Measurements from ENCODE around the gene CDC45.

Gene CDC45

DNA sequence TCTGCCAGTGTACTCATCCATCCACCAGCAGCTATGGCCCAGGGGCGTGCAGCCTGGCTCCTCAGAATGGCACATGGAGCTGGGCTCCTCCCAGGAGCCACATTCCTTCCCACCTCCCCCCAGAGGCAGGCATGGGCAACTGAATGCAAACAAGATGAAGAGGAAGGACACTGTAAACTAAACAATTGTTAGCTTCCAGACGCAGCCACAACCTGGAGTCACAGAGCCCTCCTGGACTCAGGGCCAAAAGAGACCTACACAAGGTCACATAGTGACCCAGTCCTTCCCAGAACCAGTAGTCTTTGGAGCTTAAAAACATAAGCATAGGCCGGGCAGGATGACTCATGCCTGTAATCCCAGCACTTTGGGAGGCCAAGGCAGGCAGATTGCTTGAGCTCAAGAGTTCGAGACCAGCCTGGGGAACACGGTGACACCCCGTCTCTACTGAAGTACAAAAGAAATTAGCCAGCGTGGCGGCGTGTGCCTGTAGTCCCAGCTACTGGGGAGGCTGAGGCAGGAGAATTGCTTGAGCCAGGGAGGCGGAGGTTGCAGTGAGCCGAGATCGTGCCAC is 75.2 kb downstream of the CDC45 start:
- Histone ChIP-seq H3K36me3 (ENCODE audit: control insufficient read depth in 2 of 2, insufficient read depth in 1 of 2, low read length in 2 of 2) (no peaks in the 10 kb centered on the region), H3K4me1 (ENCODE audit: control insufficient read depth, insufficient read depth, low read length) (no peaks in the 10 kb centered on the region), H3K9me3 (ENCODE audit: control insufficient read depth, insufficient read depth, low read depth, low read length) (no peaks in the 10 kb centered on the region), H3K27ac (ENCODE audit: extremely low read depth, low read depth, low read length) (no peak overlapping the region), H3K4me3 (ENCODE audit: low read depth, low read length) (no peak overlapping the region)
- ChIA-PET POLR2A (interaction anchor here (1.3 kb wide), 2 partner anchors 22 to 75 kb away, joined by 3 to 4 read pairs; partner anchors contain the start of gene CDC45), CTCF (interaction anchor here (0.7 to 1.4 kb wide), 9 partner anchors 18 to 540 kb away, joined by 3 to 9 read pairs (median 3); no protein-coding TSS in a partner anchor)
- peak; percentile 90 for TF ChIP-seq ZNF341 (tag by site-specific recombination; IDR thresholded peaks at IDR 0.05; ENCODE audit: low read depth)
- no peak; the same call in 1 of the 2 replicates for TF ChIP-seq GLIS1 (tag by site-specific recombination; IDR thresholded peaks at IDR 0.05)
- no peak for TF ChIP-seq YY1 (tag by site-specific recombination; IDR thresholded peaks at IDR 0.05)
- TF ChIP-seq ZNF24 (tag by site-specific recombination; IDR thresholded peaks at IDR 0.05), result no peak
- peak; percentile 35; the same call in 1 of the 2 replicates for TF ChIP-seq ZBTB20 (tag by site-specific recombination; IDR thresholded peaks at IDR 0.05)
- TF ChIP-seq, protein P1, sequence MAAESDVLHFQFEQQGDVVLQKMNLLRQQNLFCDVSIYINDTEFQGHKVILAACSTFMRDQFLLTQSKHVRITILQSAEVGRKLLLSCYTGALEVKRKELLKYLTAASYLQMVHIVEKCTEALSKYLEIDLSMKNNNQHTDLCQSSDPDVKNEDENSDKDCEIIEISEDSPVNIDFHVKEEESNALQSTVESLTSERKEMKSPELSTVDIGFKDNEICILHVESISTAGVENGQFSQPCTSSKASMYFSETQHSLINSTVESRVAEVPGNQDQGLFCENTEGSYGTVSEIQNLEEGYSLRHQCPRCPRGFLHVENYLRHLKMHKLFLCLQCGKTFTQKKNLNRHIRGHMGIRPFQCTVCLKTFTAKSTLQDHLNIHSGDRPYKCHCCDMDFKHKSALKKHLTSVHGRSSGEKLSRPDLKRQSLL (tag by site-specific recombination; IDR thresholded peaks at IDR 0.05), result no peak
- no peak for TF ChIP-seq ZNF112 (tag by site-specific recombination; IDR thresholded peaks at IDR 0.05)
- TF ChIP-seq ZNF600 (tag by site-specific recombination; IDR thresholded peaks at IDR 0.05), result 0 out of 2 replicates have a peak, but pooled peaks have one; percentile 14
- TF ChIP-seq ZNF350 (tag by site-specific recombination; IDR thresholded peaks at IDR 0.05), result no peak
- no peak for TF ChIP-seq ZNF830 (tag by site-specific recombination; IDR thresholded peaks at IDR 0.05; ENCODE audit: low read depth)
- no peak for TF ChIP-seq BCL11B (tag by site-specific recombination; IDR thresholded peaks at IDR 0.05; ENCODE audit: low read depth)
- TF ChIP-seq ZFP37 (tag by site-specific recombination; IDR thresholded peaks at IDR 0.05), result no peak

DNA sequence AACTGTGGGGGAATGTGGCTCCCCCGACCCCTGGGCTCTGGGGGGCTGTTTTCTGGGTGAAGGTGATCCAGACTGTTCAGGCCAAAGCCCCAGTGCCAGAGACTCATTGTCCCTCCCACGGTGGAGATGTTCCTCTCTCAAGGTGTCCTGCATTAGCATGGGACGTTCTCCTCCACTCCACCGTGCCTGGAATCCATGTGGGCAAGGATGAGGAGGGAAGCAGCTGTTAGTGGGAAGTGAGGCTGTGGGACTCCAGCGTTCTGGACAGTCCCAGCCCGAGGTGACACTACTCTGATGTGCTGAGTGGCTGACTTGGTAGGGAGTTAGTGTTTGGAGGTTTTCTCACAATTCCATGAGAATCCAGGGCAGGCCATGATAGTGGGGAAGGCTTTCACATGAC is 75.9 kb downstream of the CDC45 start:
- Histone ChIP-seq H3K27ac (ENCODE audit: extremely low read depth, low read depth, low read length) (no peak overlapping the region), H3K4me3 (ENCODE audit: low read depth, low read length) (no peak overlapping the region), H3K4me1 (ENCODE audit: control insufficient read depth, insufficient read depth, low read length) (no peaks in the 10 kb centered on the region), H3K9me3 (ENCODE audit: control insufficient read depth, insufficient read depth, low read depth, low read length) (no peaks in the 10 kb centered on the region), H3K36me3 (ENCODE audit: control insufficient read depth in 2 of 2, insufficient read depth in 1 of 2, low read length in 2 of 2) (no peaks in the 10 kb centered on the region)
- ChIA-PET POLR2A (interaction anchor here (1.3 kb wide), 1 partner anchor 21 kb away, joined by 3 read pairs; no protein-coding TSS in a partner anchor), CTCF (interaction anchor here (0.6 to 1.1 kb wide), 3 partner anchors 12 to 260 kb away, joined by 3 to 4 read pairs (median 4); no protein-coding TSS in a partner anchor)
- TF ChIP-seq ZNF350 (tag by site-specific recombination; IDR thresholded peaks at IDR 0.05) (no peak), ZNF677 (tag by site-specific recombination; IDR thresholded peaks at IDR 0.05) (no peak), ZNF610 (tag by site-specific recombination; IDR thresholded peaks at IDR 0.05; ENCODE audit: borderline replicate concordance) (no peak), IKZF3 (tag by site-specific recombination; IDR thresholded peaks at IDR 0.05) (no peak), SP3 (tag by site-specific recombination; IDR thresholded peaks at IDR 0.05) (no peak), ZNF555 (tag by site-specific recombination; conservative IDR thresholded peaks at IDR 0.05) (no peak), KLF8 (tag by site-specific recombination; IDR thresholded peaks at IDR 0.05) (no peak)
- TF ChIP-seq, protein P2, sequence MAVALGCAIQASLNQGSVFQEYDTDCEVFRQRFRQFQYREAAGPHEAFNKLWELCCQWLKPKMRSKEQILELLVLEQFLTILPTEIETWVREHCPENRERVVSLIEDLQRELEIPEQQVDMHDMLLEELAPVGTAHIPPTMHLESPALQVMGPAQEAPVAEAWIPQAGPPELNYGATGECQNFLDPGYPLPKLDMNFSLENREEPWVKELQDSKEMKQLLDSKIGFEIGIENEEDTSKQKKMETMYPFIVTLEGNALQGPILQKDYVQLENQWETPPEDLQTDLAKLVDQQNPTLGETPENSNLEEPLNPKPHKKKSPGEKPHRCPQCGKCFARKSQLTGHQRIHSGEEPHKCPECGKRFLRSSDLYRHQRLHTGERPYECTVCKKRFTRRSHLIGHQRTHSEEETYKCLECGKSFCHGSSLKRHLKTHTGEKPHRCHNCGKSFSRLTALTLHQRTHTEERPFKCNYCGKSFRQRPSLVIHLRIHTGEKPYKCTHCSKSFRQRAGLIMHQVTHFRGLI (tag by site-specific recombination; IDR thresholded peaks at IDR 0.05), result no peak

DNA sequence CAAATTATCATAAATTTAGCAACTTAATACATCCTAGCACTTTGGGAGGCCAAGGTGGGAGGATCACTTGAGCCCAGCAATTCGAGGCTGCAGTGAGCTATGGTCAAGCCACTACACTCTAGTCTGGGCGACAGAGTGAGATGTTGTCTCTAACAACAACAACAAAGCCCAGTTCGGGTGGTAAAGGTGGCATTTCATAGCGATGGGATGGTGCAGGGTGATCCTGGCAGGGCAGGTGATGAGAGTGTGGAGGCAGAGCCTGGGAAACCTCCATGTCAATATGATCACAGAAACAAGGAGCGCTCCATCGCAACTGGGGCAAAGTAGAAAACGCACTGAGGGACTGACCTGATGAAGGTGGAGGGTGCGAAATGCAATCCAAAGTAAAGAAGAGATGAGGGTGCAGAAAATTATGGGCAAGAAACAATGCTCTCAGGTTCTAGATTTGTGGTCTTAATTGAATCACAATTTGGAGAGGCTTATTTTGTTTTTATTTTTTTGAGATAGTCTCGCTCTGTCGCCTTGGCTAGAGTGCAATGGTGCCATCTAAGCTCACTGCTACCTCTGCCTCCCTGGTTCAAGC is 77.3 kb downstream of the CDC45 start:
- ChIA-PET CTCF (interaction anchor here (0.6 kb wide), 1 partner anchor 560 kb away, joined by 3 read pairs; no protein-coding TSS in a partner anchor), POLR2A (no interaction called here)
- H3K36me3 ChIP-seq (ENCODE audit: control insufficient read depth in 2 of 2, insufficient read depth in 1 of 2, low read length in 2 of 2), result no peaks in the 10 kb centered on the region
- H3K27ac ChIP-seq (ENCODE audit: extremely low read depth, low read depth, low read length), result no peak overlapping the region
- H3K4me1 ChIP-seq (ENCODE audit: control insufficient read depth, insufficient read depth, low read length), result no peaks in the 10 kb centered on the region
- H3K4me3 ChIP-seq (ENCODE audit: low read depth, low read length), result no peak overlapping the region
- H3K9me3 ChIP-seq (ENCODE audit: control insufficient read depth, insufficient read depth, low read depth, low read length), result no peaks in the 10 kb centered on the region
- TF ChIP-seq ZNF292 (tag by site-specific recombination; IDR thresholded peaks at IDR 0.05; ENCODE audit: borderline replicate concordance, low read depth) (no peak), ZNF843 (tag by site-specific recombination; IDR thresholded peaks at IDR 0.05) (no peak), KLF16 (tag by site-specific recombination; IDR thresholded peaks at IDR 0.05) (no peak), ZNF239 (tag by site-specific recombination; IDR thresholded peaks at IDR 0.05) (no peak), ZNF791 (tag by site-specific recombination; IDR thresholded peaks at IDR 0.05) (no peak), ZNF792 (tag by site-specific recombination; IDR thresholded peaks at IDR 0.05) (no peak), ZNF24 (tag by site-specific recombination; IDR thresholded peaks at IDR 0.05) (no peak), ZNF433 (tag by site-specific recombination; IDR thresholded peaks at IDR 0.05; ENCODE audit: low read depth) (no peak), ZNF660 (tag by site-specific recombination; IDR thresholded peaks at IDR 0.05) (no peak)
- TF ChIP-seq, protein P3, sequence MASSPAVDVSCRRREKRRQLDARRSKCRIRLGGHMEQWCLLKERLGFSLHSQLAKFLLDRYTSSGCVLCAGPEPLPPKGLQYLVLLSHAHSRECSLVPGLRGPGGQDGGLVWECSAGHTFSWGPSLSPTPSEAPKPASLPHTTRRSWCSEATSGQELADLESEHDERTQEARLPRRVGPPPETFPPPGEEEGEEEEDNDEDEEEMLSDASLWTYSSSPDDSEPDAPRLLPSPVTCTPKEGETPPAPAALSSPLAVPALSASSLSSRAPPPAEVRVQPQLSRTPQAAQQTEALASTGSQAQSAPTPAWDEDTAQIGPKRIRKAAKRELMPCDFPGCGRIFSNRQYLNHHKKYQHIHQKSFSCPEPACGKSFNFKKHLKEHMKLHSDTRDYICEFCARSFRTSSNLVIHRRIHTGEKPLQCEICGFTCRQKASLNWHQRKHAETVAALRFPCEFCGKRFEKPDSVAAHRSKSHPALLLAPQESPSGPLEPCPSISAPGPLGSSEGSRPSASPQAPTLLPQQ (tag by site-specific recombination; IDR thresholded peaks at IDR 0.05), result no peak

Data from HEK293 (cell line).